SKM-1 (cell line): ENCODE results near the gene RRP7A.
"Not testable (repeated sequence)": the region's sequence is repeated elsewhere in the genome, so short reads cannot be mapped to it uniquely, and the experiment has no call there.

Experiments
- DNase-seq: peaks from one replicate; lab custom pipeline; 2025; ENCODE audit not compliant: unreplicated experiment; lab: John Stamatoyannopoulos, UW

RRP7A gene

GRCh38 chr22:42519525-42520401 lies at the start of gene RRP7A:
Gene RRP7A, minus strand, starts transcription at chr22:42519796. Its CDS starts 10 bp downstream, at chr22:42519786.
- peak; percentile 48 for DNase-seq

GRCh38 chr22:42567950-42568349 lies 48.4 kb upstream of the RRP7A start:
- DNase-seq: not testable (repeated sequence)

GRCh38 chr22:42565956-42566355 lies 46.4 kb upstream of the RRP7A start:
- no peak for DNase-seq

- no peak for DNase-seq
Observed at GRCh38 chr22:42564699-42565098, 45.1 kb upstream of the RRP7A start.

- not testable (repeated sequence) for DNase-seq
Observed at GRCh38 chr22:42563943-42564342, 44.3 kb upstream of the RRP7A start.

GRCh38 chr22:42562684-42563083 lies 43.1 kb upstream of the RRP7A start:
- DNase-seq: no peak

GRCh38 chr22:42562279-42562678 lies 42.7 kb upstream of the RRP7A start:
- DNase-seq: peak; percentile 61

GRCh38 chr22:42561856-42562255 lies 42.3 kb upstream of the RRP7A start:
- DNase-seq: no peak

GRCh38 chr22:42560781-42561180 lies 41.2 kb upstream of the RRP7A start:
- DNase-seq: peak; percentile 27

GRCh38 chr22:42560381-42560780 lies 40.8 kb upstream of the RRP7A start:
- DNase-seq: no peak

- DNase-seq: no peak
Observed at GRCh38 chr22:42553475-42554361, 34.1 kb upstream of the RRP7A start, which contains the start of gene SERHL2. Gene SERHL2, plus strand, starts transcription at chr22:42553956. Its CDS starts 65 bp downstream, at chr22:42554021.

GRCh38 chr22:42552294-42552647 lies 32.7 kb upstream of the RRP7A start:
- DNase-seq: not testable (repeated sequence)

GRCh38 chr22:42549331-42550060 lies 29.9 kb upstream of the RRP7A start:
- DNase-seq: no peak

- no peak for DNase-seq
Observed at GRCh38 chr22:42548597-42549330, 29.2 kb upstream of the RRP7A start.

GRCh38 chr22:42548126-42548525 lies 28.5 kb upstream of the RRP7A start:
- not testable (repeated sequence) for DNase-seq

- no peak for DNase-seq
Observed at GRCh38 chr22:42547562-42547961, 28.0 kb upstream of the RRP7A start.

- DNase-seq: no peak
Observed at GRCh38 chr22:42544686-42545085, 25.1 kb upstream of the RRP7A start.

- not testable (repeated sequence) for DNase-seq
Observed at GRCh38 chr22:42539236-42539771, 19.7 kb upstream of the RRP7A start.

GRCh38 chr22:42537199-42537831 lies 17.7 kb upstream of the RRP7A start:
- DNase-seq: not testable (repeated sequence)

- DNase-seq: not testable (repeated sequence)
Observed at GRCh38 chr22:42536634-42537033, 17.0 kb upstream of the RRP7A start.
